A673 (cell line): ENCODE measurements around the gene CRYGN. TPM values are rescaled to one million over a fixed set of nuclear protein-coding genes. Genes with fewer than 3 reads are reported as not detected.

Experiments used
- BruUV-seq: library from RNA; stranded (reverse); fragments of 400-500 nt; replicated peaks from 2 replicates; lab custom pipeline; 2021; lab: Mats Ljungman, UMichigan
- CTCF ChIA-PET: fragments of 300-600 bp; sonication (Branson Sonifier 250); formaldehyde crosslinking; loops from one replicate; lab custom pipeline; 2022; ENCODE audit warnings: antibody characterized with exemption; lab: Charles Lee
- POLR2A ChIA-PET: fragments of 300-600 bp; sonication (Branson Sonifier 250); formaldehyde crosslinking; loops from one replicate; lab custom pipeline; 2022; ENCODE audit warnings: antibody characterized with exemption; ENCODE audit not compliant: low non-redundant PET; lab: Charles Lee
- DNase-seq: peaks from one replicate; pipeline ENCODE4 v3.0.0-alpha.2; 2015; ENCODE audit warnings: low spot score
- H3K27ac ChIP-seq: fragments of 200-600 bp; sonication (generic); 2 replicates; pipeline ENCODE4 v1.5.1; 2016; ENCODE audit warnings: mixed run types, low read depth, mild to moderate bottlenecking, mixed read lengths, antibody characterized with exemption, low read length; ENCODE audit not compliant: poor library complexity, severe bottlenecking
- H3K27me3 ChIP-seq: fragments of 200-600 bp; sonication (generic); replicated peaks from 2 replicates; pipeline ENCODE4 v1.6.1; 2017; ENCODE audit warnings: mixed run types, low read depth, mild to moderate bottlenecking, mixed read lengths, antibody characterized with exemption, low read length; ENCODE audit not compliant: insufficient read depth, poor library complexity
- H3K36me3 ChIP-seq: fragments of 200-600 bp; sonication (generic); 2 replicates; pipeline ENCODE4 v1.6.1; 2016; ENCODE audit warnings: mixed run types, mild to moderate bottlenecking, mixed read lengths, antibody characterized with exemption, low read length; ENCODE audit not compliant: insufficient read depth, poor library complexity, severe bottlenecking
- H3K4me1 ChIP-seq: fragments of 200-600 bp; sonication (generic); 2 replicates; pipeline ENCODE4 v1.6.1; 2017; ENCODE audit warnings: mixed run types, mild to moderate bottlenecking, mixed read lengths, antibody characterized with exemption, low read length; ENCODE audit not compliant: insufficient read depth, poor library complexity, severe bottlenecking
- H3K4me3 ChIP-seq: fragments of 200-600 bp; sonication (generic); 2 replicates; pipeline ENCODE4 v1.5.1; 2016; ENCODE audit warnings: low read depth, mixed run types, mild to moderate bottlenecking, mixed read lengths, low read length; ENCODE audit not compliant: poor library complexity, severe bottlenecking
- H3K9me3 ChIP-seq: fragments of 200-600 bp; sonication (generic); 2 replicates; pipeline ENCODE4 v1.6.1; 2016; ENCODE audit warnings: mixed run types, low read depth, mild to moderate bottlenecking, mixed read lengths, antibody characterized with exemption, low read length; ENCODE audit not compliant: poor library complexity, severe bottlenecking
- CTCF ChIP-seq: fragments of 300-800, 200-600 bp; sonication (generic); conservative IDR thresholded peaks from 2 replicates; pipeline ENCODE4 v1.5.1; 2017; ENCODE audit warnings: low read depth, mild to moderate bottlenecking, antibody characterized with exemption, low read length, moderate library complexity, mixed read lengths
- EZH2 ChIP-seq: fragments of 200-600 bp; sonication (generic); IDR thresholded peaks from 2 replicates; pipeline ENCODE4 v1.6.1; 2017; ENCODE audit warnings: borderline replicate concordance, low read depth, mild to moderate bottlenecking, mixed read lengths, antibody characterized with exemption, low read length; ENCODE audit not compliant: poor library complexity, severe bottlenecking
- intact Hi-C: fragments of 100-400 bp; cut with micrococcal nuclease; formaldehyde crosslinking; loops from one replicate; pipeline ENCODE4 v1.10.0; 2022; ENCODE audit not compliant: unreplicated experiment
- total RNA-seq: library from RNA; stranded (reverse); gene quantifications from 2 replicates; pipeline ENCODE4 v1.2.3, GENCODE V29; 2021

CRYGN gene
- total RNA-seq, 1 experiment from 2014 or later, result 0.13 TPM

- H3K4me1 ChIP-seq, result no peaks in the 10 kb centered on the region
- no peaks in the 10 kb centered on the region for H3K9me3 ChIP-seq
- no TSS peak for BruUV-seq
- POLR2A ChIA-PET, result no interaction called here
- DNase-seq, result no peak
- H3K36me3 ChIP-seq, result no peaks in the 10 kb centered on the region
- intact Hi-C loops, result no loop called here
- CTCF ChIA-PET, result interaction anchor here (1.4 kb wide), 1 partner anchor 8 kb away, joined by 3 read pairs; no protein-coding TSS in a partner anchor
- no peak overlapping the region for H3K27ac ChIP-seq
- H3K27me3 ChIP-seq, result peaks cover 2% of the 10 kb centered on the region
- no peak overlapping the region for H3K4me3 ChIP-seq
- no peak for TF ChIP-seq EZH2
- no peak for TF ChIP-seq CTCF
Measured at GRCh38 chr7:151440799-151441445, 981 bp upstream of the CRYGN start.

- intact Hi-C loops, result no loop called here
- Histone ChIP-seq H3K4me1 (no peaks in the 10 kb centered on the region), H3K9me3 (no peaks in the 10 kb centered on the region), H3K27me3 (peaks cover 2% of the 10 kb centered on the region), H3K27ac (no peak overlapping the region), H3K4me3 (no peak overlapping the region), H3K36me3 (no peaks in the 10 kb centered on the region)
- no peak for DNase-seq
- ChIA-PET POLR2A (no interaction called here), CTCF (no interaction called here)
- no peak for TF ChIP-seq CTCF
- no peak for TF ChIP-seq EZH2
- no TSS peak for BruUV-seq
Measured at GRCh38 chr7:151438864-151439601, 908 bp downstream of the CRYGN start.

GRCh38 chr7:151437866-151438516 is 1.9 kb downstream of the CRYGN start:
- CTCF ChIA-PET, result no interaction called here
- DNase-seq, result no peak
- BruUV-seq, result no TSS peak
- Histone ChIP-seq H3K4me1 (no peaks in the 10 kb centered on the region), H3K27me3 (peaks cover 2% of the 10 kb centered on the region), H3K4me3 (no peak overlapping the region), H3K27ac (no peak overlapping the region), H3K36me3 (no peaks in the 10 kb centered on the region), H3K9me3 (no peaks in the 10 kb centered on the region)
- POLR2A ChIA-PET, result no interaction called here
- TF ChIP-seq CTCF, result no peak
- intact Hi-C loops, result no loop called here
